Neural progenitor cell (in vitro differentiated cells): ENCODE measurements around the gene SLC17A6.

Experiments used
- CTCF ChIP-seq: fragments of 200-600 bp; sonication (generic); IDR thresholded peaks from 2 replicates; pipeline ENCODE4 v1.5.1; 2017; ENCODE audit warnings: antibody characterized with exemption, mild to moderate bottlenecking
- EZH2 ChIP-seq: fragments of 200-600 bp; sonication (generic); IDR thresholded peaks from 2 replicates; pipeline ENCODE4 v1.6.1; 2017; ENCODE audit warnings: antibody characterized with exemption, mild to moderate bottlenecking, moderate library complexity

GRCh38 chr11:22344081-22344480 is 5.9 kb downstream of the SLC17A6 start:
- no peak for TF ChIP-seq CTCF
- no peak for TF ChIP-seq EZH2
